AG04450 (cell line): ENCODE data around the gene ANKEF1. TPM values are rescaled to one million over a fixed set of nuclear protein-coding genes. Genes with fewer than 3 reads are reported as not detected.

Experiments
- CTCF ChIA-PET: fragments of 300-600, 350-600 bp; formaldehyde crosslinking; extraction: SDS; loops from one replicate; lab custom pipeline; 2022; ENCODE audit warnings: antibody characterized with exemption, inconsistent platforms; lab: Charles Lee
- POLR2A ChIA-PET: fragments of 350-600 bp; formaldehyde crosslinking; extraction: SDS; loops from one replicate; lab custom pipeline; 2021; ENCODE audit warnings: antibody characterized with exemption, inconsistent platforms; lab: Yijun Ruan, JAX
- DNase-seq: peaks from one replicate; pipeline ENCODE4 v3.0.0-alpha.2; 2011; ENCODE audit warnings: low read depth, low spot score
- H3K27ac ChIP-seq: one replicate; pipeline ENCODE4 v1.5.1; 2012; ENCODE audit warnings: low read depth, low read length, control low read depth
- H3K27me3 ChIP-seq: one replicate; pipeline ENCODE4 v1.6.0; 2012; ENCODE audit warnings: low read length; ENCODE audit not compliant: control insufficient read depth, insufficient read depth
- H3K4me3 ChIP-seq: 2 replicates; pipeline ENCODE4 v1.5.1; 2011; ENCODE audit warnings: mild to moderate bottlenecking, low read depth, low read length, control low read depth
- H3K9me3 ChIP-seq: 2 replicates; pipeline ENCODE4 v1.5.1; 2012; ENCODE audit warnings: low read length; ENCODE audit not compliant: control insufficient read depth, insufficient read depth
- polyA plus RNA-seq: library from polyadenylated mRNA; depleted of rRNA; stranded (reverse); fragments of >200 nt; gene quantifications from 2 replicates; pipeline ENCODE4 v1.2.3, GENCODE V29; 2011
- TF ChIP-seq, protein P1 (sequence below): IDR thresholded peaks from 2 replicates; pipeline ENCODE4 v1.5.1; 2011; ENCODE audit warnings: low read depth, low read length, control low read depth, inconsistent platforms

The ANKEF1 gene
- polyA plus RNA-seq, 1 experiment: 0.78 TPM

DNA sequence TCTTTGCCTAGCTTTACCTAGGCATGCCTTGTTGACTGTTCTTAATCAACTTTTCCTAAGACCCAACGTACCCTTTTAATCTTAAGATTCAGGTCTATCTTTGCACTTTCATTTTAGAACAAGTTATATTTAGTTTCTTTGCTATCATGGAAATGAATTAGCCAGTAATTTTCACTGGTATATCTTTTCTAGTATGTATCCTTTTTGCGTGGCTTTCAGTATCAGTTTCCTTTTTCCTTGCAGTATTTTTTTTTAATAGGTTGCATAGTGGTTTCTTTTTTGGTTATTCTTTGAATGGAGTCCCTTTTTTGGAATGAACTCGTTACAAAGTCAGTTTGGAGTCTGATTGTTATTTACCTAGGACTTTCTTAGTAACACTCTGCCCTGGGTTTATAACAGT lies 7.3 kb downstream of the ANKEF1 start:
- Histone ChIP-seq H3K27me3 (no peaks in the 10 kb centered on the region), H3K9me3 (no peaks in the 10 kb centered on the region), H3K27ac (no peak overlapping the region), H3K4me3 (no peak overlapping the region)
- TF ChIP-seq, protein P1, sequence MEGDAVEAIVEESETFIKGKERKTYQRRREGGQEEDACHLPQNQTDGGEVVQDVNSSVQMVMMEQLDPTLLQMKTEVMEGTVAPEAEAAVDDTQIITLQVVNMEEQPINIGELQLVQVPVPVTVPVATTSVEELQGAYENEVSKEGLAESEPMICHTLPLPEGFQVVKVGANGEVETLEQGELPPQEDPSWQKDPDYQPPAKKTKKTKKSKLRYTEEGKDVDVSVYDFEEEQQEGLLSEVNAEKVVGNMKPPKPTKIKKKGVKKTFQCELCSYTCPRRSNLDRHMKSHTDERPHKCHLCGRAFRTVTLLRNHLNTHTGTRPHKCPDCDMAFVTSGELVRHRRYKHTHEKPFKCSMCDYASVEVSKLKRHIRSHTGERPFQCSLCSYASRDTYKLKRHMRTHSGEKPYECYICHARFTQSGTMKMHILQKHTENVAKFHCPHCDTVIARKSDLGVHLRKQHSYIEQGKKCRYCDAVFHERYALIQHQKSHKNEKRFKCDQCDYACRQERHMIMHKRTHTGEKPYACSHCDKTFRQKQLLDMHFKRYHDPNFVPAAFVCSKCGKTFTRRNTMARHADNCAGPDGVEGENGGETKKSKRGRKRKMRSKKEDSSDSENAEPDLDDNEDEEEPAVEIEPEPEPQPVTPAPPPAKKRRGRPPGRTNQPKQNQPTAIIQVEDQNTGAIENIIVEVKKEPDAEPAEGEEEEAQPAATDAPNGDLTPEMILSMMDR: no peak
- CTCF ChIA-PET: no interaction called here
- no peak for DNase-seq
- POLR2A ChIA-PET: no interaction called here

- POLR2A ChIA-PET: no interaction called here
- Histone ChIP-seq H3K4me3 (no peak overlapping the region), H3K27me3 (no peaks in the 10 kb centered on the region), H3K27ac (no peak overlapping the region), H3K9me3 (no peaks in the 10 kb centered on the region)
- CTCF ChIA-PET: interaction anchor here (0.7 to 1.2 kb wide), 2 partner anchors 9 to 43 kb away, joined by 3 to 9 read pairs; no protein-coding TSS in a partner anchor
- no peak for DNase-seq
- TF ChIP-seq, protein P1: peak; percentile 43
Measured at GRCh38 chr20:10047427-10047826, 12.6 kb downstream of the ANKEF1 start.

GRCh38 chr20:10051185-10051584 lies 16.4 kb downstream of the ANKEF1 start:
- Histone ChIP-seq H3K27ac (no peak overlapping the region), H3K27me3 (no peaks in the 10 kb centered on the region), H3K4me3 (no peak overlapping the region), H3K9me3 (no peaks in the 10 kb centered on the region)
- CTCF ChIA-PET: no interaction called here
- DNase-seq: no peak
- POLR2A ChIA-PET: no interaction called here
- TF ChIP-seq, protein P1: no peak

DNA sequence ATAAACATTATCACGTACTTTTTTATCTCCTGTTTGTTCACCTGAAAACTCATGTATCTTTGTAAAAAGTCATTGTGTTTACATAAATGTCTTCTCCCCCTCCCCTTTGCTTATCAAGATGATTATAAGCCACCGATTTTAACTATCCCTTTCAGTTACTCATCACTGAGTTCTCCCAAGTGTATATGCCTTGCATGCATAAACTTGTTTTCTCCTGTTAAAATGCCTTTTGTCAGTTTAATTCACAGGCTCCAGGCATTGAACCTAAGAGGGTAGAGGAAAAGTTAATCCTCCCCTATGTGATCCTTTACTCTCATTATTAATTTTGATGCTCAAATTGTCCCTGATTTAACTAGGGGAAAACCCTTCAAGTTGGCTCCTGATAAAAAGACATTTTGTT lies 24.2 kb downstream of the ANKEF1 start:
- DNase-seq: no peak
- CTCF ChIA-PET: interaction anchor here (1.3 kb wide), 1 partner anchor 32 kb away, joined by 4 read pairs; no protein-coding TSS in a partner anchor
- H3K9me3 ChIP-seq: no peaks in the 10 kb centered on the region
- no peak overlapping the region for H3K4me3 ChIP-seq
- POLR2A ChIA-PET: no interaction called here
- H3K27ac ChIP-seq: no peak overlapping the region
- TF ChIP-seq, protein P1: no peak
- no peaks in the 10 kb centered on the region for H3K27me3 ChIP-seq

- H3K9me3 ChIP-seq: no peaks in the 10 kb centered on the region
- ChIA-PET POLR2A (no interaction called here), CTCF (interaction anchor here (1.3 kb wide), 1 partner anchor 31 kb away, joined by 4 read pairs; no protein-coding TSS in a partner anchor)
- no peak overlapping the region for H3K4me3 ChIP-seq
- no peaks in the 10 kb centered on the region for H3K27me3 ChIP-seq
- TF ChIP-seq, protein P1: no peak
- H3K27ac ChIP-seq: no peak overlapping the region
- DNase-seq: no peak
Measured at GRCh38 chr20:10060226-10060625, 25.4 kb downstream of the ANKEF1 start.
